NCI-H146 (cell line): ENCODE measurements around the gene ALS2CL.
"Not testable (repeated sequence)": the region's sequence is repeated elsewhere in the genome, so short reads cannot be mapped to it uniquely, and the experiment has no call there.

Experiments used
- DNase-seq: peaks from one replicate; lab custom pipeline; 2025; lab: John Stamatoyannopoulos, UW

ALS2CL gene

DNA sequence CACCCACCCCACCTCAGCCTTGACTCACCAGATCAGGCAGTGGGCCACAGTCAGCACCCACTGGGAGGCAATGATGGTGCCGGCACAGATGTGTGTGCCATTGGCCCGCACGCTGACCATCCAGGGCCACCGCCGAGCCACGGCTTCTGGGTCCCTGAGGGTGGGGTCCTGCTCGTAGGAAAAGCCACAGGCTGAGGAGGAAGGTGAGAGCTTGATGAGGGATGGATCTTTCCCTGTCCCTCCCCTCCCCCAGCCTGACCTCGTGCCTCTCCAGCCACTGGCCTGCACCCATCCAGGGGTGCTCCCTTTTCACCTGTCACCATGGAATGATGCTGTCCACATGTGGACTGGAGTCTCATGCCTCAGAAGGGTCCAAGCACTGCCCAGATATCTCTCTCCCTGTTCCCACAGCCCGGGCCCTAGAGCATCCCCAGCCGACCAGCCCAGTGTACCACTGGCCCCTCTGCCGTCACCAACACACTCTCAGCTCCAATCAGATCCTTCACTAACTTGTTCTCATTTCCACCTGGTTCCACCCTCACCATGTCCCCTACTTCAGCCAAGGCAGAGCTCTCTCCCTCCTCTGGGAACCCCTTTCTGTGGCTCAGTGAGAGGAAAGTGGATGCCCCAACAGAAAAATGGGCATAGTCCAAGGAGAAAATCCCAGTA is 22.2 kb upstream of the ALS2CL start:
- DNase-seq, result no peak

DNA sequence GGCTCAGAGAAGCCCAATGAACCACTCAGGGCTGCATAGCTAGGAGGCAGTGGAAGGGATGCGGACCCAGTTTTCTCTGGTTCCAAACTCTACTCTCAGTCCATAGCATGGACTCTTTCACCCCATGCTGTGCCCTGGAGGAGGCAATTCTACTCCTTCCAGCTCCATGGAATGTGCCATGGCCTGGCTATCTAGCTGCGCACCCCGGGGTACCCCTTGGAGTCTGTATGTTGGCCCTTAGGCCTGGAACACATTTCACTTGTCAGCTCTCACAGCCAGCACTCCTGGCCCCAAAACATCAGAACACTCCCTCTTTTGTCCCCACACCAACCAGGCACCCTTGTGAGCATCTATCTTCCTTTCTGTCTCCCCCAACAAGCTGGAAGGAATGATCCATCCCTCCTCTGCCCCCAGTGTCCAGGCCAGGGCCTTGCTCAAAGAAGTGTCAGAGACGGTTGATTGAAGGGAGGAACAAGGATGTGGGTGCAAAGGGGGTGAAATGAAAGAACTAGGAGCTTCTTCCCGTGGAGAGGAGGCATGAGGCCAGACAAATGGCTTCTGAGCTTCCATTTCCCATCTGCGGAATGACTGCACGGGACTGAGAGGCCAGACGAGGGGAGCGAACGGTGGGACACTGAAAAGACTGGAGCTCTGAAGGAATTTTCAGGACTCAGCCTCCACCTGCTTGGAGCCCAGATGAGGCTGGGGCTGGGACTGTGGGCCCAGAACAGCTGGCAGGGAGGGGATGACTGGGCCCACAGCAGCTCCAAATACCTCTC is 21.4 kb upstream of the ALS2CL start:
- no peak for DNase-seq

DNA sequence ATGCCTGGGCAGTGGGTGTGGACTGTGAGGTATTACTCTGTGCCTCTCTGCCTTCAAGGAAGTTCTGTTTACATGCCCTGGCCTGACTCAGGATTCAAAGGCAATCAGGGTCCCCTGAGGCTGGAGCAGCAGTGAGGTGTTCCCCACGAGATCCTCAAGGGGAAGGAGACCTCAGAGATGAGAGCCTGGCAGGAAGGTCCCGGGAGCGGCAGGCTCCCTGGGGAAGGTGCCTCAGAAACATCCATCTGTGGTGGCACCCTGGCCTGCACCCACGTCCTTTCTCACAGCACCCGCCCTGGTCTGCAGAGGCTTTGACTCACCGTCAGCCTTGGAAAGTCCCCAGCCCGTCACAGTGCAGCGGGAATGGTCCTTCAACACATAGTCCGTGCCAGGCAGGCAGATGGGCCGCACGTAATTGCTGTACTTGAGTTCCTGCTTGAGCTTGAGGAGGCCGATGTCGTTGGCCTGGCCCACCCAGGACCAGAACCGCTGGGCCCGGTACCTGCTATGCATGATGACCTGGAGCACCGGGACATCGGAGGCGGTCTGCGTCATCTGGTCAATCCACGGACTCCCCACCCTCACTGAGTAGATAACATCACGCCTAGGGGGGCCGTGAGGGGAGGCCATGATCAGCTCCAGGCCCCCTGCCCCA is 20.5 kb upstream of the ALS2CL start:
- no peak for DNase-seq

DNA sequence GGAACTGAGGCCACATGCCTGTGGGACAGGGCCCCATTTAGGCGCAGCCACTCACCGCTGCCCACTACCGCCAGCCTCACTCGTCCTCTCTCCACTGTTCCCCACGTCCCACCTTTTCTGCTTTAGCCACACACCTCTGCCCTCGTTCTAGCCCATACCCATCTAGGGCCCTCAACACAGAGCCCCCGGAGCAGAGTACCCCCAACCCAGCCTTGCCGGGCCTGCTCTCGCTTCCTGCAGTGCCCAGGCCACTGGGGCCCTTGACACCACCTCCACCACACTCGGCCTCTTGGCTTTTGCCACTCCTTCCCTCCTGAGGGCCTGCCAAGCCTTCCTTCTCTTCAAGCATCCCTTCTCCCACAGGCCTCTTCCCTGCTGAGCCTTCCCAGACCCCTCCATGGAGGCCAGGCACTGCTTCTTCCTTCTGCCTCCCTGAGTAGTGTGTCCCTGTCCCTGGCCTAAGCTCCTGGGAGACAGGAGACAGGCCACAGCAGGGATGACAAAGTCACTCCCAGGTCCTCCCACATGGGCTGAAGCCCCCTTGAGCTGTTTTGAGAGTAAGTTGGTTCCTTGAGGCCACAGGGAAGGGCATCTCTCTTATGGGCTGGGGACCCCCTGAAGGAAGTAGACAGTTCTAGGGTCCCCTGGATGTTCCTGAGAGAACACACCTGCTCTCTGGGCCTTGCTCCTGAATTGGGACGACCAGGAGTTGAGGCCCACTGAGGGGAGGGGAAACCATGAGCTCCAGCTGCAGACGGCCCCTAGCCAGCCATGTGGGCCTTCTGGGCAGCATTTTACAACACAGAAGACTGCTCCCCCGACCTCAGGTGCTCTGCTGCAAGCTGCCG is 19.8 kb upstream of the ALS2CL start:
- DNase-seq, result no peak

DNA sequence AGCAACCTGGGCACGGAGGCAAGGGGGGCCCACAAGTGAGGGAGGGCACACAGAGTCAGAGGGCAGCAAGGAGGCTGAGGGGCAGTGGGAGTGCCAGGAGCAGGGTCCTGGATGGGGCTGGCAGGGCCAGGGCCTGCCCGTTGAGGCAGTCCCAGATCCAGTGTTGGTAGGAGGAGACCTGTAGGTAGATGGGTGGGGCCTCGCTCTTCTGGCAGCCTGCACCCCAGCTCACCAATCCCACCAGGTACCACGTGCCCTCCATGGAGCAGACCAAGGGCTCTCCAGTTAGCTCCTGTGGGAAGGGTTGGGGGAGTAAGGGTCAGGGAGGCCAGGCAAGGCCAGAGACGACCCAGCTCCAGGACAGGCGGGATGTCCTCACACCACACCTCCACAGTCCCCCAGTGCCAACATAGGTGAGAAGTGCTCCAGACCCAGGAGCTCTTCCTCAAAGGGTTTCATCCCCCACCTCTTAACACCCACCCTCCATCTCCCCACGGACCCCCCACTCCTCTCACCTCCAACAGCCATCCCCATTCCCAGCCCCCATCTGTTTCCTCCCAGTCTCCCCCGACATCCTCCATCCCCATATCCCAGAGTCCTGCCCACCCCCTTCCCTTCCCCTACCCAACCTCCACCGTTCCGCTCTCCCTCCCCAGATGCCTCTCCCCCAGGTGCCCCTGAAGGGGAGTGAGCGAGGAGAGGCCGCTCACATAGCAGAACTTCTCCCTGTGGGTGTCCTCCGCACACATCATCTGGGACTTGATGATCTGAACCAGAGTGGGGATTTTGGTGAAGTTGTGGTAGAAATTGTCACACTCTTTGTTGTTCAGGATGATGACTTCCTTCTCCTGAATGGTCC is 18.9 kb upstream of the ALS2CL start:
- DNase-seq, result no peak

DNA sequence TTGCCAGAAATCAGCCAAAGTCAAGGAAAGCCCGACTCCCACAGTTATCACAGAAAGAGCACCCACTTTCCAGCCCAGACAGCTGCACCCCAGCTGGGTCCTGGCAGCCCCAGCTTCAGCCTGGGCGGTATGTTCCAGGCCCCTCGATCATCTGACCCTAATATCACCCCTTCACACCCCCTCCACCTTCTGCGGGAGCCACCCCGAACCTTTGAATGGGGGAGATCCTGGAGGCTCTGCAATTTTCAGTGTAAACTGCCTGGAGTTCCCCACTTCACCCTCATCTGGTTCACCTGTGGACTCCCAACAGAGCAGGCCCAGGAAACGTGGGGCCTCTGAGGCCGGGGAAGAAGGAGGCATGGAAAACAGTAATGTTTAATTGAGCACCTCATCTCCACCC is 18.3 kb upstream of the ALS2CL start:
- no peak for DNase-seq

DNA sequence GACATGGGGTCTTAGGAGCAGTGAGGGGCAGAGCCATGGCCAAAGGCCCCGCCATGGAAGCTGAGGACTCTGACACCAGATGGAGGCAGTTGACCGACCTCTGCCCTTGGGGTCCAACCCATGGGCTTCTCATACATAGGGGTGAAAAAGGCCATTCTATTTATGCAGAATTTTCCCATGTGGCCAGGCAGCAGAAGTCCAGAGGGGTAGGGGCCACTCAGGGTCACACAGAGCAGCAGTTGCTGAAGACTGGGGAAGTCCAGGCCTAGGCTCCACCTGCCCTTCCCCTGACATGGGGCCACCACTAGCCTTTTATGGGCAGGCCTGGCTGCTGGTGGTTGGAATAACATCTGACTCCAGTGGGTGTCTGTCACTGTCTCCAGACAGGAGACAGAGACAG is 17.8 kb upstream of the ALS2CL start:
- no peak for DNase-seq

DNA sequence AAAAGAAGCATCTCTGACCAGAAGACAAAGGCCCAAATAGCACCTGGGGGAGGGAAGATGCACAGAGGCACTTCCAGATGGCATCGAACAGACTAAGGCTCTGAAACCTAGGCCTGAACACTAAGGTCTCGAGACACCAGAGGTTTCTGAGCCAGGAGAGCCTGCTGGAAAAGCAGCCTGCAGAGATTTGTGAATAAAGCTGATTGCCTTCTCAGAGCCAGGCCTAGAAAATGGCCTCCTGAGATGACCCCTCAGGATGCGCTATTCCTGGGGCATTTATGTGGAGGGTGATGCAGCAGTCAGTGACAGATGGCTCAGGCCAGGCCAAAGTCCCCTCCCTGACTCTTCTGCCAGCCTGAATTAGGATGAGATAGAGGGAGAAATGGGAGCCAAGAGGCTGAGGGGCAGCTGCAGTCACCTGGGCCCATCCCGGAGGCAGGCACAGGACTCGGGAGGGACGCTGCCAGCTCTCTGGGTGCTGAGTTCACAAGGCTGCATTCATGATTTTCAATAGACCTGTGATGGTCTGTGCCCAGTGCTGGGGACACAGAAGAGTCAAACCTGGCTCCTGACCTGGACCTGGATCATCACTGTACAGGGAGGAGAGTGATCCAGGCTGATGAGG is 17.3 kb upstream of the ALS2CL start:
- no peak for DNase-seq

DNA sequence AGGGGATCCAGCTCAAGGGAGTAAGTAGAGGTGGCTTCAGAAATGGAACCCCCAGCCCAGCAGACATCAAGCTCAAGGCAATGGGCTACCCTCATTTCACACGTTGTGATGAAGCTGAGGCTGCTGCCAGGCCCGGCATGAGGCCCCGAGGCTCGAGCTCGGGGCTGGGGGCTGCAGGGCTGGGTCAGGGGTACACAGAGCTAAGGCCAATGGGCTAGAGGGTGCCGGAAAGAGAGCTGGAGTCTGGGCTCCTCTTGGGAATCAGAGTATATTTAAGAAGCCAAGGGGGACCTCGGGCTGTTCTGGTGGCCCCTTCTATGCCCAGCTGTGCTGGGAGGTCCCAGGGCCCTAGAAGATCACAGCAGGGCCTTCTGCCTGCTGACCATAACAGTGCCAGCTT is 16.8 kb upstream of the ALS2CL start:
- no peak for DNase-seq

DNA sequence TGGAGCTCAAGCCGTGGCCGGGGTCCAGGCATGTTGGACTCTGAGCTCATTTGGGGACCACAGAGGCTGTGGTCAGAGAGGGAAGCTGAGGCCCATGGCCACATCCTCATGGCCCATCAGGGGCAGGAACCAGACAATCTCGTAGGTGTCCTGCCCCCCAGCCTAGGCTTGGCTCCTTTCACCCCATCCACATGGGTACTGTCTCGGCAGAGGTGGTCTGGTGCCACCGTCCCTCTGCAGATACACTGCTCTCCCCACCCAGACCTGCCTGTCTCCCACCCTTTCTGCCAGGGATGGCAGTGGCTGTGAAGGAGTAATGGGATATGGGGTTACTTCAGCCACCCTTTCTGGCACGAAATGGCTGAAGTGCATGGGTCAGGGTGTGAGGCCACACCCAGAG is 16.2 kb upstream of the ALS2CL start:
- no peak for DNase-seq

DNA sequence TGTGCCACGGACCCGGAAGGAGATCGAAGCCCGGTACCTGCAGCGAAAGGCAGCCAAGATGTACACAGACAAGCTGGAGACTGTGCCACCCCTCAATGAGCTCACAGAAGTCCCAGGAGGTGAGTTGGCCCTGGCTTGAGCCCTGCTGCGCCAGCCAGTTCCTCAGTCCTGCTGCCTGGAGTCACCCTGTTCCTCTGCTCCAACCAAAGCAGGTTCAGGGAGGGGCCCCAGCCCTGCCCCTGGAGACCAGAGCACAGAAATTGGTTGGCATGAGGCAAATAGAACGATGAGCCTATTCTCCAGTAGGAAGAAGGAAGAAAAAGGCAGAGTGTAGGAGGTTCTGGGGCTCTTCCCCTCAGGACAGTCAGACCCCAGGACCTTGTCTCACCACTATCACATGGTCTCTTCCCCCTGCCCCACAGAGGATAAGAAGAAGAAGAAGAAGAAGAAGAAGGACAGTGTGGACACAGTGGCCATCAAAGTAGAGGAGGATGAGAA is 15.7 kb upstream of the ALS2CL start:
- no peak for DNase-seq

DNA sequence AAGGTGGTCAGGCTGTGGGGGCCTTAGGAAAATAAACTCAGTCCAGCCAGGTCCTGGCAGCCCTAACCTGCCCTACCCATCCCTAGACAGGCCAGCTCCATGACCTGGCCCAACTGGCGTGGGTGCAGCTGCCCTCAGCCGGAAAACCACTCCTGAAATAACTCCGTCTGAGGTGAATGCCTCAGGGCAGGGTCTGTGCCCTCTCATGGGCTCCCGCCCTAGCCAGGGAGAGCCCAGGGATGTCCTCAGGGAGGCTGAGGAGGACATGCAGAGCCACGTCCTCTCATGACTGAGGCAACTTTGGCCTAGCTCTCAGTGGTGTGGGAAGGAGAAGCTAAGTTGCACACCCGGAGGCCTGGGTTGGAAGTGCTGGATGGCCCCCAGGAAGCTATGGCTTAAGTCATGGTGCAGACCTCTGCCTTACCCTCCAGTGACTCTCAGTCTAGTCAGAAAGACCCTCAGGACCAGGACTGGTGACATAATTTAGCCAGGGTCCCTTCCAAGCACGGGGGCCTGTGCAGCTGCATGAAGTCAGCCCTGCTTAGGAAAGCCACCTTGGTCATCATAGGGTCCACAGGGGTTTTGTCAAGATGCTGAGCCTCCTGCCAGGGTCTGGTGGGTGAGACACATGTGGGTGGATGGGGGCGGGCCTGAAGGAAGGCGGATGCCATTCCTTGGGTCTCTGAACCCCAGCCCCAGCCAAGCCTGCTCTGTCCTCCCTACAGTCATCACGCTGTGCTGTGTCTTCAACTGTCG is 15.1 kb upstream of the ALS2CL start:
- DNase-seq, result no peak

DNA sequence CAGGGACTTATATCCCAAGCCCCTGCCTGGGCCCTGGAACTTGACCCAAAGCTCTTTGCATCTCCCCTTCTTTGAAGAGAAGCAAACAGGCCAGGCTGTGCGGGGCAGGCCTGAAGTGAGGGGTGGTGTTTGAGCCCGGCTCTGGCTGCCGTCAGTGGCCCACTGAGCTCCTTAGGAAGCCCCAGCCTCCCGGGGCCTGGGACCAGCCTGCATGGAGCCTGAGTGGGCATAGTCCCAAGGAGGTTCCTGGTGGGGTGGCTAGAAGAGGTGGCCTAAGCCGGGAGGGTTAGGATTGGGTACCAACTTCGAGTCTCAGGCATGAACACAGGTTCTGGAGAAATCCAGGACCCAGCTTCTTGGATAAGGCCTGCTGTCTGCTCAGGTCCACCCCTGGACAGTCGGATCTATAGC is 14.1 kb upstream of the ALS2CL start:
- DNase-seq, result no peak

DNA sequence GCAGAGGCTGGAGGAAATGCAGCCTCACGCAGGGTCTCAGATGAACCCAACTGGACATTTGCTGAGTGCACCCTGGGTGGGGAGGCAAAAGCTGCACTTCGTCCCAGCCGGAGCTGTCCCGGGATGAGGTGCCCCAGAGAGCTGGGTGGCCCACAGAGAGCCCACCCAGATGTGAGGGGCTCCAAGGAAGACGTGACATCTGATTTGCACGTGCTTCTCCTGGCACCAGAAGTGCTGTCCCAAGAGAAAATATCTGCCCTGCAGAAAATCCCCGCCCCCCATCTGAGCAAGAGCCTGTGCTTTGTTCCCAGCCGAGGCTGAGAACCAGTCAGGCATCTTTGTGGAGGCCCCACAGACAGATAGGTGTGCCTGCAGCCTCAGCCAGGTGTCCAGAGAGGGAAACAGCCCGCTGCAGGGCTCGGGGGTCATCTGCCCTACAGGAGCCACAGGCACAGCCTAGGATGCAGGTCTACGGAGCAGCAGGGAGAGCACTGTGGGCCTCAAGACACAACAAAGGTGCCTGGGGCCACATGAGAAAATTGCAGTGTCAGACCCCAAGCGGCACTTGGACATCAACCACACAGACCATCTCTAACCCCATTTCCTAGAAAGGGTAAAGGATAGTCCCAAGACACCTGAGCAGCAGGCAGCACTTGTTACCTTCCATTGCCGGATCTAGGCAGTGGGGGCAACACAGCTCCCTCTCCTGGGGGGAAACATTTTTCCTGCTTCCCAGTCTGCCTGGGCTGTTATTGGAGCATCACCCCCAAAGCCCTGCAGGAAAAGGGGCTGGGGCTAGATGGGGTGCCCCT is 13.5 kb upstream of the ALS2CL start:
- no peak for DNase-seq

DNA sequence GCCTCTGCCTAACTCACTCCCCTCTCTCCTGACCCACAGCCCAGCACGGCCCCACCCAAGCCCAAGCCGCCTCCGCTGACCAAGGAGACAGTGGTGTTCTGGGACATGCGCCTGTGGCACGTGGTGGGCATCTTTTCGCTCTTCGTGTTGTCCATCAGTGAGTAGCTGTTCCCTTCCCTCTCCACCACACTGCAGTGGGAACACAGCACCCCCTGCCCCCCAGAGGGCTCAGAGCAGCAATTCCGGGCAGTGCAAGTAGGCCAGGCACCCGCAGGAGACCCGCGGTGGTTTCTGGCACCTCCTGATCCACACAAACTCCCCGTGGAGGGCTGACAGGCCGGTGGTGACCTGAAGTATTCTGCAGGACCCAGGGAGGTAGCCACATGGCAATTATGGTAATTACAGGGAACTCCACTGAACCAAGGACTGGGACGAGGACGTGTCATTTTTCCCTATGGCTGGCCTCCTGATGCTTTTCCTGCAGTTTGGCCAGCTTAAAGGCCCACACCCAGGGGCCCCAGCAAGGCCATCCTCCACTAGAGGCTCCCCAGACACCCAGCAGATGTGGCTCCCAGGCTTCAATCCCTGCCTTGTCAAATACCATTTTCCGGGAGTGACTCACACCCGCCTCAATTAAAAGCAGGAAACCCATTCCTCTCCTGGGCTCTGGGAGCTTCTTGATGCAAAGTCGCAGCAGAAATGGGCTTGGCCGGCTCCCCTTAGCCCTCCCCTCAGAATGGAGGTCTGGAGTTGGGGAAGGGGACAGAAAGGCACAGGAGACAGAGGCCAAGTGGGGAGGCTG is 12.5 kb upstream of the ALS2CL start:
- DNase-seq, result peak; percentile 29

DNA sequence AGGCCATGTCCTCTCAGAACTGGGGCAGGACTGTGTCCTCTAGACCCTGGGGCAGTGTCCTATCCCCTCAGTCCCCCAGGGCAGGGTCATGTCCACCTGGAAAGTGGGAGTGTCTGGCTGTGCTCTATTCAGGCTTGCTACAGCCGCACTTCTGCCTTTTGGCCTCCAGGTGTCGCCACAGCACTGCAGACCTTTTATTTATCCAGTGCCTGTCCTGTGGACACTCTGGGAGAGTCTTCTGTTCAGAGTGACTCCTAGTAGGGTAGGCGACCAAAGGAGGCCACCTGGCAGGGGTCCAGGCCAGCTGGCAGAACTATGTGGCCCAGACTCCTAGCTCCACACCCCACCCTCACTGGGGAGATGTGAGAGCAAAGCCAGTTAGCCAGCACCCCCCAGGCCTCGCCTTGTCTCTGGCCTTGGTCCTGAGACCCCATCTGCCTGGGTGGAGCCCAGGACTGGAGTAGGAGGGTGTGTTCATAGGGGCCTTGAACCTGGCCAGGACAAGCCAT is 11.6 kb upstream of the ALS2CL start:
- peak; percentile 66 for DNase-seq

DNA sequence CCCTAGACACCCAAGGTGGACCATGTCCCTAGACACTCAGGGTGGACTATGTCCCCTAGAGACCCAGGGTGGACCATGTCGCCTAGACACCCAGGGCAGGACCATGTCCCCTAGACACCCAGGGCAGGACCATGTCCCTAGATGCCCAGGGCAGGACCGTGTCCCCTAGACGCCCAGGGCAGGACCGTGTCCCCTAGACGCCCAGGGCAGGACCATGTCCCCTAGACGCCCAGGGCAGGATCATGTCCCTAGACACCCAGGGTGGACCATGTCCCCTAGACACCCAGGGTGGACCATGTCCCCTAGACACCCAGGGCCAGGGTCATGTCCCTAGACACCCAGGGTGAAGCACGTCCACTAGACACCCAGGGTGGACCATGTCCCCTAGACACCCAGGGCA is 10.9 kb upstream of the ALS2CL start:
- DNase-seq, result not testable (repeated sequence)

DNA sequence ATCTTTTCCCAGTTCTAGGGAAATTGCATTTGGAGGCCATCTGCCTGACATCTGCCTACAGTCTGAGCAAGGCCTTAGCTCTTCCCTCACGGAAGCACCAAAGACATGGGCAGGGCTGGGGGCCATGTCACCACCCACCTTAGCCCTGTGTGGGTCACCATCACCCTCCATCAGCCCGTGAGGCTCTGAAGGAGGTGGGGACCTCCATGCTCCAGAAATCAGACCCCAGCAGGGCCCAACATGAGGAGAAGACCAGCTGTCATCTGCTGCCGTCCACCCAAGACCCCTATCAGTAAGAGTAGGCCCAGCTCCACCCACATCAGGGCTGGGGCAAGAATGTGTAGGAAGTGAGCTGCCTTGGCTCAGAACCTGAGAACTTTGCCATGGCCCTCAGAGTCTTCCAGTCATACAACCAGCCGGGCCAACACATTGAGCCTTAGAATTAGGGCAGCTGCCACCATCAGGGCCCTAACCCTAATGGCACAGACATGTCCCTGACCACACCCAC is 9.6 kb upstream of the ALS2CL start:
- no peak for DNase-seq
